Measurements from ENCODE around the gene MTFR2.

DNA sequence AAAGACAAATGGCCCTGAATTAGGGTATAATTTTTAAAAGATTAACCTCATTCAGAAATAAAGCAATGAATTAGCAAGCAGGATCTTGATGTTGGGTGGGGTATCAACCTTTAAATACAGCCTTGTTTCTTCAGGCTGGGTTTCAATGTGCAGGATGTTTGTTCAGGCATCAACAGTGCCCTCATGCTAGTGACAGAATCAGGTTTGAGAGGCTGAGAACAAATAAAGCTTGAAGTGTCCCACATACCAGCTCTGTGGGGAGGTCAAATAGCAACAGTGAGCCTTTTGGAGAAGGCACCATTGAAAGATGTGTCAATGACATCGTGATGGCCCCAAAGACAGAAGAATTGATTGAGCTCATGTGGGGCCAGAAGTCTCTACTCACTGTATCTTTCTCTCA is 68.2 kb downstream of the MTFR2 start:
- TF ChIP-seq TEAD4 (IDR thresholded peaks at IDR 0.05) (no peak), CEBPB (IDR thresholded peaks at IDR 0.05) (no peak), TAF1 (IDR thresholded peaks at IDR 0.05; ENCODE audit: low read depth) (no peak)
- TF ChIP-seq, protein P1, sequence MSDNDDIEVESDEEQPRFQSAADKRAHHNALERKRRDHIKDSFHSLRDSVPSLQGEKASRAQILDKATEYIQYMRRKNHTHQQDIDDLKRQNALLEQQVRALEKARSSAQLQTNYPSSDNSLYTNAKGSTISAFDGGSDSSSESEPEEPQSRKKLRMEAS (IDR thresholded peaks at IDR 0.05), result no peak

All from Ishikawa (cell line).